MV-4-11 (cell line): ENCODE measurements around the gene KATNAL2.
A peak's percentile ranks its signal among the peaks of the same experiment; 100 is the strongest.

Experiments
- DNase-seq: peaks from one replicate; lab custom pipeline; 2025; lab: John Stamatoyannopoulos, UW

The KATNAL2 gene, protein sequence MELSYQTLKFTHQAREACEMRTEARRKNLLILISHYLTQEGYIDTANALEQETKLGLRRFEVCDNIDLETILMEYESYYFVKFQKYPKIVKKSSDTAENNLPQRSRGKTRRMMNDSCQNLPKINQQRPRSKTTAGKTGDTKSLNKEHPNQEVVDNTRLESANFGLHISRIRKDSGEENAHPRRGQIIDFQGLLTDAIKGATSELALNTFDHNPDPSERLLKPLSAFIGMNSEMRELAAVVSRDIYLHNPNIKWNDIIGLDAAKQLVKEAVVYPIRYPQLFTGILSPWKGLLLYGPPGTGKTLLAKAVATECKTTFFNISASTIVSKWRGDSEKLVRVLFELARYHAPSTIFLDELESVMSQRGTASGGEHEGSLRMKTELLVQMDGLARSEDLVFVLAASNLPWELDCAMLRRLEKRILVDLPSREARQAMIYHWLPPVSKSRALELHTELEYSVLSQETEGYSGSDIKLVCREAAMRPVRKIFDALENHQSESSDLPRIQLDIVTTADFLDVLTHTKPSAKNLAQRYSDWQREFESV

DNA sequence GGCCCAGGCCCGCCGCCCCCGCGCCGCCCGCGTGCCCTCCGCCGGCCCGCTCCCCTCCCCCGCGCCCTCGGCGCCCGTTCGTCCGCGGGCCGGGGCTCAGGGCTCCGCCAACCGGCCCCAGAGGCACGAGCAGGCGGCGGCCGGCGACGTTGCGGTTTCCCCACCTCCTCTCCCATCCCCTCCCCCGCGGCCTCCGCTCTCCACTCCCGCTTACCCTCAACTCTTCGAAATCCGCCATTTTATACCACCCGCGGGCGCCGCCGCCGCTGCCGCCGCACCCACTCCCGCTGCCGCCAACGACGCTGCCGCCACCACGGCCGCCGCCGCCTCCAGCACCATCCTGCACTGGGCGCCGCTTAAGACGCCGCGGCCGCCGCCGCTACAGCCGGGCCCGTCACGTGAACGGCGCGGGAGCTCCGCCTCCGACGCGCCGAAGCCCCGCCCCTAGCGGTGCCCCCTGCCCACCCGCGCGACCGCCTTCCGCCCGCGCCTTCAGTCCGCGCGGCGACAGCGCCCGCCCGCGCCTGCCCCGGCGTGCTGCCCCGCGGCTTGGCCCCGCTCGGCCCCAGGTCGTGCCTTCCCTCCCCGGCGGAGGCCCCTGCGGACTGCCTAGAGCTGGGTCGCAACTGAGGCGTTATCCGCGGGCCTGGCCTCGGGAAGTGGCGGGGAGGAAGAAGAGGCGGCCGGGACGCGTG is at the start of gene KATNAL2, which contains the start of gene PIAS2:
KATNAL2 (plus strand) TSS at position 495 of the 695 bp plus-strand sequence. CDS start 29,271 bp downstream, outside the sequence.
PIAS2 (minus strand) TSS at position 400 of the 695 bp plus-strand sequence; CDS start at position 238, 162 bp downstream.
- peak; percentile 67 for DNase-seq

DNA sequence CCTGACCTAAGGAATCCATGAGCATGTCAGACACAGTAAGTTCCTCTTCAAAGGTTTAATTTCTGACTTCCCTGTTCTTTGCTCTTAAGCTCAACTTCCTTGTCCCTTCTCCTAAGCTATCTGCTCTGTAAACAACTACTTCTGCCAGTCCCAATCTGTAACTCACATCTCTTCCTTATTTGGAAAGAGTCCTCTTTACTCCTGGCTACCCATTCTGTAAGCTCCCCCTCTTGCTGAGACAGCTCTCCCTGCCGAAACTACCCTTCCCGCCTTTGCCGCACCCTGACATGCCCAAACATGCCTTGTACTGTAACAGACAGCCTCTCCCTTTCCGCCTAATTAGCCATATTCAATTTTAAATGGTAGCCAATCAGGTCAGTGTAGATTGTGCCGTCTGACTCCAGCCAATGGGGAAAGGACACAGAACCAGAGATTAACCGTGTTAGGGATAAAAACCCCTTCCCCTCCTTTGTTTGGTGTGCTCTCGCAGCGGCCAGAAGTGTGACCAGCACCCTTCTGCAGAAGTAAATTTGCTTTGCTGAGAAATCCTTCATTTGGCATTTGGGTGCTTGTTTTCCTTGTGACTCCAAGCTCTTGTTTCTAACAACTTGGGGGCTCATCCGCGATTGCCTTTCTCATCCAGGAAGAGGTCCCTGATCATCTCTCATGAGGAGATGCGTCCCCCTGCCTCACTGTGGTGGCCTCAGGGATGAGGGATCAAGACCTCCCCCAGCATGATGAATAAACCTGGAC is 49.1 kb upstream of the KATNAL2 start:
- peak; percentile 30 for DNase-seq

DNA sequence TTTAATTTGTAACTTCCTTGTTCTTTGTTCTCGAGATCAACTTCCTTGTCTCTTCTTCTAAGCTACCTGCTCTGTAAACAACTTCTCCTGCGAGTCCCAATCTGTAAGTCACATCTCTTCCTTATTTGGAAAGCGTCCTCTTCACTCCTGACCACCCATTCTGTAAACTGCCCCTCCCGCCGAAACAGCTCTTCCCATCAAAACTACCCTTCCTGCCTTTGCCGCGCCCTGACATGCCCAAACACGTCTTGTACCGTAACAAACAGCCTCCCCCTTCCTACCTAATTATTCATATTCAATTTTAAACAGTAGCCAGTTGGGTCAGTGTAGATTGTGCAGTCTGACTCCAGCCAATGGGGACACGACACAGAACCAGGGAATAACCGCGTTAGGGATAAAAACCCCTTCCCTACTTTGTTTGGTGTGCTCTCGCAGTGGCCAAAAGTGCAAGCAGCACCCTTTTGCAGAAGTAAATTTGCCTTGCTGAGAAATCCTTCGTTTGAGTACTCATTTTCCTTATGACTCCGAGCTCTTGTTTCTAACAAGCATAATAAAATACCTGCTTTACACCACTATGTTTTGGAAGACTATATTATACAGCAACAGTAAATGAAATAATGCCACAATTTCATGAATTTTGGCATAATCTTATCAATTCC is 39.9 kb upstream of the KATNAL2 start:
- DNase-seq = peak; percentile 55

DNA sequence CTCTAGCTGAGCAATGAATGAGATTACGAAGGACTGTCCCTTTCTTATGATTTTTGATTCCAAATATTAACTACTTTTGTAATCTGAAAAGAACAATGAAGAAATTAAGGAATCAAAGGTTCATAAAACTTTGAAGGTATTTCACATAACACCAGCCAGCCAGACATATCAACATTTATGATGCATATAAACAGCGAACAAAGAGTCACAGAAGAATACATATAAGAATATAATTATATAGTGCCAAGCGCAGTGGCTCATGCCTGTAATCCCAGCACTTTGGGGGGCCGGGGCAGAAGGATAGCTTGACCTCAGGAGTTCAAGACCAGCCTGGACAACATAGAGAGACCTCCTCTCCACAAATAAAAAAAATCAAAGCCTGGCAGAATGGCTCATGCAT is 34.2 kb upstream of the KATNAL2 start:
- no peak for DNase-seq

DNA sequence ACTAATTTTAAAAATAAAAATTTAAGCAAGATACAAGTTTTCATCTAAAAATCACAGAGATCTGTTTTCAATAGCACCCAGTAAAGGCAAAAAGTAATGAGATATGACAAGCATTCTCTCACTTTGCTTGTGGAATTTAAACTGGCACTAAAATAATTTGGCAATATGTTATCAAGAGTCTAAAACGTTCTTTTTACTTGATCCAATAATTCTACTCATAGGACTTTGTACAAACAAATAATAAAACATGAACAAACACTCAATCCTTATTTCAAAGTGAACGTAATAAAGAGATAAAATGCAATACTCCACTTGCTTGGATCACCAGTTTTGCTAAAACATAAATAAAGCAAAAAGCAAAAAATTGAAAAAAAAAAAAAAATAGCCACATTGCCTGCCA is 30.5 kb upstream of the KATNAL2 start:
- DNase-seq = no peak

DNA sequence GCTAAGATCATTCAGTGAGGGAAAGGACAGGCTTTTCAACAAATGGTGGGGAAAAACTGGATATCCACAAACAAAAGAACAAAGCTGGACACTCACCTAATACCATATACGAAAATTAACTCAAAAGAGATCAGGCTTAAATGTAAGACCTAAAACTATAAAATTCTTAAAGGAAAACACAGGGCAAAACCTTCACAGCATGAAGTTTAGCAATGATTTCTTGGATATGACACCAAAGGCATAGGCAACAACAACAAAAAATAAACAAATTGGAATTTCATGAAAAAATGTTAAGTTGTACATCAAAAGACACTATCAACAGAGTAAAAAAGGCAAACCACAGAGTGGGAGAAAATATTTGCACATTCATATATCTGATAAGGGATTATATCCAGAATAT is 28.4 kb upstream of the KATNAL2 start:
- DNase-seq = no peak

DNA sequence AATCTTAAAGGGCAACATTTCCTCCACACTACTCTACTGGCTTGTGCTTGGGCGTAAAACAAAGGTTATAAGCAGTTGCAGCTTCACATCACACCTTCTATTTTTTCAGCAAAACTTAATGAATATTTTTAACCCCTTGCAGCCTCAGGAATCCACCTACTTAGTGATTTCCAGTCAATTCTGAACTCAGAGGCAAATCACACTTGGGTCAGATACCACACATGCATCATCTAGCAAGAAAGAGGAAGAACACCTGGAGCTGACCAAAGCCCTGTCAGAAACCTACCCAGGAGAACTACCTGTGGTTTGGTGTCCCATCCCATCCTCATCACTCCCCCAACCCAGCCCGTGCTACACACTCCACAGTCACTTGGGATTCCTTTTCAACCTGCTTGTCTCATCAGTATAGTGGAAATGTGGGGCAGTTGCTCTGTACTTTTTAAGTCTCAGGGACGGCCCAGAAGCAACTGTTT is 25.6 kb upstream of the KATNAL2 start:
- DNase-seq = no peak

DNA sequence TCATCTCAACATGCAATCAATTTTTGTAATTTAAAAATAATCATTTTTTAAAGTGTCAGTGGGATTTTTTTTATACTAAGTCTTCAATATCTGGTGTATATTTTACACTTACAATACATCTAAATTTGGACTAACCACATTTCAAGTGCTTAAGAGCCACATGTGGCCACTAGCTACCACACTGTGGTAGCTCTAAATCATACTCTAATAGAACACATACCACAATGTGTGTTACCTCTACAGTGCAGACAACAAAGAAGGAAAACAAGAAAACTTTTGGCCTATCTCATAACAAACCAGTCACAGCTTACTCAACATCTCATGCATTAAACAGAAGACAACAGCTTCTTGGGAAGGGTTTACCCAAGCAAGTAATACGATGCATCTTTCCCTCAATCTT is 24.6 kb upstream of the KATNAL2 start:
- no peak for DNase-seq

DNA sequence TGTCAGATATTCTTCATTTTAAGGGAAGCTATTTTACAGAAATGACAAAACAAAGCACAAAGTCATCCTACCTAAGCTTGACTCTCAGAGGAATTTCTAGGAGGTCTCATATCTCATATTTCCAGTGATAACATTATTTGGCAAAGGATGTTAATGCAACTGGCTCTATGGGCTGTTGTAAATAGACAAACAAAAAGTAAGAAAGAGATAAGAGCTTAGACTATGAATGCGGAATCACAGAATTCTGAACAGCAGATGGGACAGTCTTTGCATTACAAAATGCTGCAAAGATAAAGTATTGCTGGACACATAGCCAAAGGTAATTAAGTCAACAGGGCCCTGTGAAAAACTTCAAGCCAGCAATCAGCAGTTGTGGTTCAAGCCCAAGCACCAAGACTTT is 24.0 kb upstream of the KATNAL2 start:
- DNase-seq = no peak

DNA sequence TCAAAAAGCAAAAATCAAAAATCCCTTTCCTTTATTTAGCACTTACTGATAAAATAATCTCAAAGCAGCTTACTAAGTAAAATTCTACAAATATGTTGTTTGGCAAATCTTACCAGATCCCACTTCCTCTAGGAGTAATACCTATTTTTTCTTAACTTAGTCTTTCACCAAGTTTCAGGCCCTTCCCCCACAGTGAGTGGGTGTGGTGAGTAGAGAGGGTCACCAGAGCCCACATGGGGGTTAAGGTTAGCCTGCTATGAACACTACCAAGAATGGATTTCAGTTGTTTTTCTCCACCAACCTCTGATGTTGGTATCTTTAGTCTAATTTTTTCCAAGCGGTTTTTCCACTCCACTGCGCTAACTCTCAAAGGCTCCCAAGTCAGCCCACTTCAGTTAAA is 23.3 kb upstream of the KATNAL2 start:
- no peak for DNase-seq

DNA sequence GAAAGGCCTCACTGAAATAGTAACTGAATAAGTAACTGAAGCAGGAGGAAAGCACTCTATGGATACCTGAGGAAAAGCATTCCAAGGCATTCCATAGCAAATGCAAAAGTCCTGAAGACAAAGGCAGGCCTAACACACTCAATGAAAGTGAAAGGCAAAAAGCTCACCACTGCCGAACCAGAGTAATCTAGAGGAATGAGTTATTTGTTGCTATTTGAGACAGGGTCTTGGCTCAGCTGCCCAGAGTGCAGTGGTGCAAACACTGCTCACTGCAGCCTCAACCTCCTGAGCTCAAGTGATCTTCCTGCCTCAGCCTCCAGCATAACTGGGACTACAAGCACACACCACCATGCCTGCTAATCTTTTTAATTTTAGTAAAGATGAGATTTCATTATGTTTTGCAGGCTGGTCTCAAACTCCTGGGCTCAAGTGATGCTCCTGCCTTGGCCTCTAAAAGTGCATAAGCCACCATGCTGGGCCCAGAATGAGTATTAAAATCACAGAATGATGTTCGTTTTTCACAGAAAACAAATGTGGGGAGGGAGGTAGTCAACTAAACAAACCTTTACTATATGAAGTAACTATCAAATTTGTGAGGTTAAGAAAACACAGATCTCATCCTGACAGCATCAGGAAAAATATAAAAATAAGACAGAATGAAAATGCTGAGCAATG is 18.0 kb upstream of the KATNAL2 start:
- DNase-seq = no peak

DNA sequence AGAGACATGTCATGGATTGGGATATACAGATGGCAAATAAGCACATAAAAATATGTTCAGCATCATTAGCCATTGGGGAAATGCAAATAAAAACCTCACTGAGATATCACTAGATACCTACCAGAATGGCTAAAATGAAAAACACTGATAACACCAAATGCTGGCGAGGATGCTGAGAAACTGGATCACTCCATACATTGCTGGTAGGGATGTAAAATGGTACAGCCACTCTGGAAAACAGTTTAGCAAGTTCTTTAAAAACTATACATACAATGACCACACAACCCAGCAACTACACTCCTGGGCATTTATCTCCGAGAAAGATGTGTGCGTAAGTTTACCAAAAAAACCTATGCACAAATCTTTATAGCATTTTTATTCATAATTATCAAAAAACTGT is 14.0 kb upstream of the KATNAL2 start:
- DNase-seq = no peak

DNA sequence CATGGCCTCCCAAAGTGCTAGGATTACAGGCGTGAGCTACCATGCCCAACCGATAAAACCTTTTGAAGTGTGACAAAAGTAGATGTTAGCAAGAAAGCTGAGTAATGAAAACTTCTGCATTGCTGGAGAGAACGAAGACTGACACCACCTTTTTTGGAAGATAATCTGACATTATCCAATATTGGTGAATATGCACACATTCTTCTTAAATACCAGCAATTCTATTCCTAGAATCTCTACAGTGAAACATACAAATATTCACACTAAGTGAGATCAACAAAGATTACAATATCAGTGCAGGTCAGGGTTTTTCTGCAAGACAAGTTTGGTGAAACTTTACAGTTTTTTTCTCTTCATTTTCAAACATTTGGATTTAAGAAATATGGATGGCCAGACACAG is 7.9 kb upstream of the KATNAL2 start:
- no peak for DNase-seq

DNA sequence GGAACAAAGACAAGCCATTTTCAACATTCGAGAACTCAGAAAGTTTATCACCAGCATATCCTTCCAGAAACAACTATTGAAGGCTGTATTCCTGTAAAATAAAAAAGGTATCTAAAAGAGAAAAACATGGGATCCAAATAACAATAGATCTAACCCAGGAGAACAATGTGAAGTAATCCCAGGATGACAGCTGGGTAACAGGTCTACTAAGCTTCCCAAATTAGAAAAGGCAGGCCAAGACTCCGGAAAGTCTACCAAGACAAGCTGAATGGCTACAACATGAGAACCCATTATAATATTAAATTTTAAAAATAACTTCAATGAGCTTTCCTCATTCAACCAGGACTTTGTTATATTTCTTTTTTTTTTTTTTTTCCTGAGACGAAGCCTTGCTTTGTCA is 6.5 kb upstream of the KATNAL2 start:
- no peak for DNase-seq

DNA sequence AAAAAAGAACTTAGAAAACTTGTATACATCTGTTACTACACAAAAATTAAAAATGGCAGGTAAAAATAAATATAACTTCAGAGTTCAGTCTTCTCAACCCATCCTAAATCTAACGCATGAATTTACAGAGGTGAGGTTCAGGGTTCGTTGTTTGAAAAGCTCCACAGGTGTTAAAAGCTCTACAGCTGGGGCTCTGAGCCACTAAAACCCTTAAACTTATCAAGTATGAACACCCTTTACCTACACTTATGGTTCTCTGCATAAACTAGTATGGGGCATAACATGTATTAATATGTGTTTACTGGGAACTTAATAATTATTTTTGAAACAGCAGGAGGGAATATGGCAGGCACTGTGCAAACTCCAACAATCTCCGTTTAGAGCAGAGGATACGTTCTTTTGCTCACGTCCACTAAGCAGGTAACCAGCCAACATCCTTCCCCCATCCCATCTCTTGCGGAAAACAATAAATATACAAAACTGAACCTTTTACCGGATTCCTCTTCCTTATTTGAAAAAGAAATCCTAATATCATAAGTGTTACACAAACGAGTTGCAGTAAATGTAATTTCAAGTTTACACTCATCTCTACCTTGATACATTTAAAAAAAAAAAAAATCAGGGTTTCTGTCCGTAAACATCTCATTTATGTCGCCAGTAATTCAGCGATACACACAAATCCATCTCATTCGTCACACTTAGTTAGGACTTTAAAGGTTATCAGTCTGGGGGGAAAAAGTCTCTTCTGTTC is 1.4 kb upstream of the KATNAL2 start:
- DNase-seq = no peak

DNA sequence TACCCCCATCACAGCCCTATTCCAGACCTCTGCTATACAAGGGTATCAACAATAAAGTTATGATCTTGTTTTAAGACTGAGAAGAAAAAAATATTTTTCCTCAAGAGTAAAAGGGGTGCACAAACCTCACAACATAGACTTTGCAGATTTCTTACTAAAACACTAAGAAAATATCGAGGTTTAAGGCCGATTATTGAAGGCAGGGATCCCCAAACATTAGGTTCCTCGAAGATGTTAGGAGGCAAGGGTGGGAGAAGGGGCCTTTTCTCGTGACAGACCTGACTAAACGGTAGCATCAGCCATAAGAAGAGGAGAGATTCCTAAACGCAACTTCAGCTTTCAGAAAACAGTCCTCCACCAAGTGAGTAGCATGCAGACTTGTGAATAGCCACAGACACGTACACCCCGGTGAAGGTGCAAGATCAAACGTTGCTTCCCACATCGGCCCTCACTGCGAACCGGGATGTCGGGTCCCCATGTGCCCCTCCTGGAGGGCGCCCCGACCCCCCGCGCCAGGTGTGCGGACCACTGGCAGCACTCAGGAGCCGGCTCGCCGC is 773 bp upstream of the KATNAL2 start:
- peak; percentile 10 for DNase-seq

DNA sequence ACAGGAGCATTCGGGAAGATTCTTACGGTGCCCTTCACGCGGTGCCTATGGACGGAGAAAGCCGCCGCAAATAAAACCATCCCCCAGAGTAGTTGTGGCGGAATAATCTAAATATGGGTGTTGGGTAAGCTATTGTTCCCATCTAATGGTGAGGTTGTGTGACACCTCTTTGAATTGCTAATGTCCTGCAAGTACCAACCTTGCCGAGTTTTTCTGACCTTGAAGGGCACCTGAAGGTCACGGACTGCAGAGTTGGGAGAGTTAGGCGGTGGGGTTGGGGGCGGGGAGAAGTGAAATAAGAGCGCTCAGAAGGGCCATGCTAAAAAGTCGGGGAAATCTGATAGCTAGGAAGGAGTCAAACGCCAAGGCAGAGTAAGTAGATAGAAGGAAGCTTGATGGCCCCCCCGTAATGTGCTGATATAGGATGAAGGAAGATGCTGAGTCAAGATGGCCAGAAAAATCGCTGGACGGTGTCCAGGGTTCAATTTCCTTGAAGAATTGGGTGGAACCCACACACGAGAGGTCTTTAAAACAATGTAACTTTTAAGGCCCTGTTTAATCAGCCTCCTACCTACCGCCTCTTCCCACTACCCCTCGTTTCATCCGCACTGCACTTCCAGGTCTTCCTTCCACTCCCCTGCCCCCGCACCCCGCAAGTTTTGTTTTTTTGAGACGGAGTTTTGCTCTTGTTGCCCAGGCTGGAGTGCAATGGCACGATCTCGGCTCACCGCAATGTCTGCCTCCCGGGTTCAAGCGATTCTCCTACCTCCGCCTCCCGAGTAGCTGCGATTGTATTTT is 600 bp downstream of the KATNAL2 start:
- DNase-seq = no peak

DNA sequence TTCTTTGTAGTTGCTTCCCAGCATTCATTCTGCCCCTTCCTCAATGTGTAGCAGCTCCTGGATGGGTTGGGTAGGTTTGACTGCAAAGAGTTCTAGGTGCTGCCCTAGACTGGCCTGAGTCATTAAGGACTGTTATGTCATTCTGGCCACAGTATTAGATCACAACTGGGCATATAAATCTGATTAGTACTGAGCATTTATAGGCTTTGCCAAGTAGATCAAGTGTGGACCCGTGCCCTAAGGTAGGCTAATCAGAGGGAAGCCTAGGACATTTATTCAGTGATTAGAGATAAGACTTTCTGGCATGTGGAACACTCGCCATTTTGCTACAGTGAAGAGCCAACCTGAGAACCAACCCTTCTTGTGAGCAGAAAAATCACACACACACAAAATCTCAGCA is 2.7 kb downstream of the KATNAL2 start:
- DNase-seq = no peak

DNA sequence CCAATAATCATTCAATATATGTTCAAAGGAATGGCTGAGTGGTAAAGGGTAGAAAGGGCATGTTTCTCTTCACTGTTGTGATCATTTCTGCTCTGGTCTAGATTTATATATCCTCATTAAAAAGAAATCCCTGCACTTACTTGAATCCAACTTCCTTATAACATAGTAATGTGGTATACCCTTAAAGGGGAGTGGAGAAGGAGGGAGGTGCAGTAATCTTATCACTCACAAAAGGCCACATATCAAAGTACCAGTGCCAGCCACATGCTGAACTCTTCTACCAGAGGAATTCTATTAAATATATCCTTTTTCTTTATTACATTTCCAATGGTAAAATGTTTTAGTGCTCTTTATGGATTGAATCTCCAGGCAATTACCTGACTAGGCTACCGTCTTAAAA is 3.3 kb downstream of the KATNAL2 start:
- DNase-seq = no peak
